RWPE1 (cell line): ENCODE results near the gene FOXE1.

Experiments
- CTCF ChIA-PET: fragments of 350-600 bp; sonication (Branson Sonifier 250); formaldehyde crosslinking; extraction: SDS; loops from one replicate; lab custom pipeline; 2021; lab: Yijun Ruan, JAX
- POLR2A ChIA-PET: fragments of 400-600 bp; formaldehyde crosslinking; extraction: SDS; loops from one replicate; lab custom pipeline; 2020; ENCODE audit warnings: antibody characterized with exemption; ENCODE audit not compliant: low non-redundant PET; lab: Yijun Ruan, JAX
- DNase-seq: peaks from one replicate; pipeline ENCODE4 v3.0.0; 2012; ENCODE audit warnings: low spot score
- H3K27ac ChIP-seq: fragments of 450-650 bp; 2 replicates; pipeline ENCODE4 v1.5.1; 2017
- CTCF ChIP-seq: fragments of 450-650 bp; conservative IDR thresholded peaks from 2 replicates; pipeline ENCODE4 v1.5.1; 2017; ENCODE audit warnings: low read depth, mild to moderate bottlenecking

Gene FOXE1

GRCh38 chr9:97830884-97831829, 21.9 kb upstream of the FOXE1 start:
- no peak overlapping the region for H3K27ac ChIP-seq
- DNase-seq = no peak
- TF ChIP-seq CTCF = no peak
- POLR2A ChIA-PET = no interaction called here
- CTCF ChIA-PET = interaction anchor here (0.6 kb wide), 1 partner anchor 182 kb away, joined by 3 read pairs; no protein-coding TSS in a partner anchor

- no peak overlapping the region for H3K27ac ChIP-seq
- DNase-seq = no peak
- CTCF ChIA-PET = no interaction called here
- POLR2A ChIA-PET = interaction anchor here (0.6 kb wide), 1 partner anchor 386 kb away, joined by 3 read pairs; no protein-coding TSS in a partner anchor
- no peak for TF ChIP-seq CTCF
Observed at GRCh38 chr9:97831843-97832636, 21.0 kb upstream of the FOXE1 start.

- DNase-seq = no peak
- CTCF ChIA-PET = no interaction called here
- no peak for TF ChIP-seq CTCF
- H3K27ac ChIP-seq = no peak overlapping the region
- POLR2A ChIA-PET = no interaction called here
Observed at GRCh38 chr9:97840521-97840920, 12.5 kb upstream of the FOXE1 start.

DNA sequence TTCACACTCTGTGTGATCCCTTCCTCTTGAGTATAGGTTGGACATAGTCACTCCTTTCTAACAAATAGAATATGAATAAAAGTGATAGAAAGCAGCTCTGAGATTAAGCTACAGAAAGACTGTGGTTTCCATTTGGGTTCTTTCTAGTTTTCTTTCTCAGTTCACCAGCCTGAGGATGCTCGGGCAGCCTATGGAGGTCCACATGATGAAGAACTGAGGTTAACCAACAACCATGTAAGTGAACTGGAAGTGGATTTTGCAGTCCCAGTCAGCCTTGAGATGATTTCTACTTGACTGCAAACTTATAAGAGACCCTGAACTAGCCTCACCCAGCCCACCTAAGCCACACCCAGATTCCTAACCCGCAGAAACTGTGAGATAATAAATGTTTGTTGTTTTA, 10.1 kb upstream of the FOXE1 start:
- POLR2A ChIA-PET = no interaction called here
- DNase-seq = no peak
- no peak for TF ChIP-seq CTCF
- no peak overlapping the region for H3K27ac ChIP-seq
- CTCF ChIA-PET = interaction anchor here (0.6 kb wide), 1 partner anchor 523 kb away, joined by 3 read pairs; no protein-coding TSS in a partner anchor

DNA sequence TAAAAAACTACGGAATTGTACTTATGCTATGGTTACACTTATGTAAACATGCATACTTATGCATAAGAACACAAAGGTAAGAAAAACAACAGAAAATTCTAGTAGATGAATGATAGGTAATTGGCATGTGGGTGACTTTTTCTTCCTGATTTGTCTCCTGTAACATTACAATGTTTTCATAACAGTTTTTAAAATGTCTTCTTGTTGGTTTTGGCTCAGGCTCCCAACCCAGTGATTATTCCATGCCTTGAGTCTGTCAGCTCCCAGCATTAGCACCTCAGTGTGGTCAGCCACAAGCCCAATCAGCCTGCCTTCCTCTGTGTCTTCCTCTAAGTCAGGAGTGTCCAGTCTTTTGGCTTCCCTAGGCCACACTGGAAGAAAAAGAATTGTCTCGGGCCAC, 7.9 kb upstream of the FOXE1 start:
- no peak for TF ChIP-seq CTCF
- POLR2A ChIA-PET = no interaction called here
- no peak for DNase-seq
- CTCF ChIA-PET = interaction anchor here (1.5 kb wide), 1 partner anchor 56 kb away, joined by 3 read pairs; no protein-coding TSS in a partner anchor
- no peak overlapping the region for H3K27ac ChIP-seq

GRCh38 chr9:97845763-97846162, 7.3 kb upstream of the FOXE1 start:
- ChIA-PET CTCF (no interaction called here), POLR2A (no interaction called here)
- no peak for TF ChIP-seq CTCF
- H3K27ac ChIP-seq = no peak overlapping the region
- no peak for DNase-seq
